HG02678 (cell line): Measurements from ENCODE around the gene KIRREL3.

Experiments used
- ATAC-seq: cut with Tn5 transposase; IDR thresholded peaks from one replicate; pipeline ENCODE4 v1.9.1; 2021; ENCODE audit warnings: mild to moderate bottlenecking, moderate library complexity; ENCODE audit not compliant: unreplicated experiment

KIRREL3 gene

DNA sequence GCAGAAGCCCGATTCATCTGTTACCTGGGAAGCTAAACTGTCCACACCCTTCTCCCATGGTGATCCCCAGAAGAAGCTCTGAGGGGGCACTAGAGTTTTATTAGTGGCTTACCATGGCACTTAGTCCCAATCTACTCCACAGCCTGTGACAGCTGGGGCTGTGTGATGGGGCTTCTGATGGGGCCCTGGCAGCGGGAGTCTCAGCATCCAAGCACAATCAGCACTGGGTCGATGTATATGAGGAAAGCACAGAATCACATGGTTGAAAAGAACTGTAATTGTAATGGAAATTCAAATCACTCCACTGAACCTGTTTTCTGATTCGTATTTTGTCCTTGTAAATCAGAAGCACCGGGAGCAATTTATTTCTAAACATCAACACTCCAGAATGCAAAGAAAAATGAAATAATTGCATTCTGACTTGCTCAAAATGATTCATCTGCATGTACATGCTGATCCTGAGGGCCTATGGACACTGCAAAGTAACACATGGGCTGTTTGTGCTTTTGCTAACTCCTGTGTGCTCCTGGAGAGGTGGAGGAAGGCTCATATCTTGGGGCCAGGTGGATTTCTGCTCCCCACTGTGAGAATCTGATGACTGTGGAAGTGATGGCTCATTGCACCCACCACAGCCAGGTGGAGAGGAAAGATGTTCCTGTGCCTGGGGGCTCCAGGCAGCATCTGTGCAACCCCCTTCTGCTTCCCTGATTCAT lies 203.0 kb downstream of the KIRREL3 start:
- ATAC-seq = no peak

DNA sequence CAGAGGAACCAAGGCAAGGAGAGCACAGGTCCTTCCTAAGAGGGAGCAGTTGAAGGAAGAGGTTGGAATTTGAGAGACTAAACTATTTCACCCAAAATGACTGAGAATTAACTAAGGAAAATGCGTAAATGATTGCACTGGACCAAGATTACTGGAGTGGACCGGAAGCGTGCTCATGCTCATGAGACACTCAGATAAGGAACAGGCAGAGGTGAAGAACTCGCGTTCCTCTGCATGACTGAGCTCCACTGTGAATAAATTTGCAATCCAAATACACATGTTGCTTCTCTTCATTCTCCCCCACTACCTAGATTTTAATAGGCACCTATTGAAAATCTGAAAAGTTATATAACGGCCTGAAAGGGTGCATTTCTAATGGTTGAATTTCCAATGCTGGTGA lies 207.0 kb downstream of the KIRREL3 start:
- no peak for ATAC-seq

DNA sequence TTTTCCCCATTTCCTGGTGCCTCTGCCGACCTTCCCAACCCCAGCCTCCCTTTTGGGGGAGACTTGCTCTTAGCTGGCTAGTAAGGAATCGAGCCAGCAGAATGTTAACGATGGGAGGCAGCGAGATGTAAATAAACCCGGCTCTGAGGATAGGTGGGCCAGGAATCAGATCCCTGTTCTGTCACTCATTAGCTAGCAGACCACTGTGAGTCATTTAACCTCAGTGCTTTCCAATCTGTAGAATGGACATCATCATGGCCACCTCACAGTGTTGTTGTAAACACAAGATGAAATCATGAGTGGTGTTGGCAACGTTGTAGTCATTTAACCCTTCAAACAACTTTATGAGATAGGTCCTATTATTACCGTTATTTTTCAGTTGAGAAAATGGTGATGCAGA lies 208.6 kb downstream of the KIRREL3 start:
- no peak for ATAC-seq

DNA sequence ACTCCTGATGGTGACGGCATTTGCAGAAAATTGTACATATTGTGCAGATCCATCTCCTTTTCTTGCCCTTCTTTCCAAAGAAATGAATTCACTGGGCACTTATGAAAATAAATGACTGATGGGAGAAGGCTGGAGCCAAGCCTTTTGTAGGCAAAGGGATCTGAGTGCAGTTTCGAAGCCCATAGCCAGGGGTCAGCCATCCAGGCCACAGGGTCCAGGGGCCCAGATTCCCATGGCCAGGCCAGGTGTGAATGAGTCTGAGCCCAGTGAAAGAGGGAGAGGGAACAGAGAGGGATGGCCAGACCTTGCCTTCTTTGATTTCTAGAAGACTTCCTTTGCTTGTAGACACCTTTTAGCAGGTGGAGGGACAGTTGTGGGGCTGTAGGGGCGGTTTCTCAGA lies 209.1 kb downstream of the KIRREL3 start:
- ATAC-seq = no peak

DNA sequence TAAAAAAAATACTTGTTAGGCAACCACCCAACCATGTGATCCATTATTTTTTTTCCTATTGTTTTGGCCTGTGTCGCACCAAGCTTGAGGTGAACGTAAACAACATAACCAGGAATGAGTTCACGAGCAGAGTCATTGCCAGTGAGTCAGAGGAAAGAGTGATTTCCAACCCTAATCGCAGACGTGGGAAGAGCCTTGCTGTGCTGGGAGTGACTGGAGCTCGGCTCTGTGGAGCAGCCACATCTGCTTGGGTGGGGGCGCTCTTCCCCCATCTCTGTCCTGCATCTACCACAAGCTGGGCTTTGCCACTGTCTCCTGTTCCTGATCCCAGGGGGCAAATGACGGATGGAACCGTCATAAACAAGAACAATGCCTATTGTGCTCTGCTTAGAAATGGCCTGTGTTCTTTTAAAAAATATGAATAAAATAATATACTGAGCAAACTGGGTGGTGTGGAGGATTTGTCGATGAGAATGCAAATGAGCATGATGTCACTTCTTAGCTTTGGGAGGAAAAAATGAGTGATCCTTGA lies 210.0 kb downstream of the KIRREL3 start:
- no peak for ATAC-seq

DNA sequence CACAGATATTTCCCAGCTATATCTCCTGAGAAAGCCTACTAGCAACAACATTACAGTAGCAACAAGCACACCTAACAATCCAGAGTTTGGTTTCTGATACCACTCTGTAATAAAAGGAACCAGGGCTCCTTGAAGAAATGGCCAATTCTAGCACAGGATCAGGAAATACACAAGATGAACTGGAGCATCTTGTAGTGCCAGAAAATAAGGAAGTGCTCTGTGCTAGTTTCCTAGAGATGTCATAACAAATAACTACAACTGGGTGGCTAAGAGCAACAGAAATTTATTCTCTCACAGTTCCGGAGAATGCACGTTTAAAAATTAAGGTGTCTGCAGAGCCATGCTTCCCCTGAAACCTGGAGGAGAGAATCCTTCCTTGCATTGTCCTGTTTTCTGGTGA lies 217.8 kb downstream of the KIRREL3 start:
- no peak for ATAC-seq

DNA sequence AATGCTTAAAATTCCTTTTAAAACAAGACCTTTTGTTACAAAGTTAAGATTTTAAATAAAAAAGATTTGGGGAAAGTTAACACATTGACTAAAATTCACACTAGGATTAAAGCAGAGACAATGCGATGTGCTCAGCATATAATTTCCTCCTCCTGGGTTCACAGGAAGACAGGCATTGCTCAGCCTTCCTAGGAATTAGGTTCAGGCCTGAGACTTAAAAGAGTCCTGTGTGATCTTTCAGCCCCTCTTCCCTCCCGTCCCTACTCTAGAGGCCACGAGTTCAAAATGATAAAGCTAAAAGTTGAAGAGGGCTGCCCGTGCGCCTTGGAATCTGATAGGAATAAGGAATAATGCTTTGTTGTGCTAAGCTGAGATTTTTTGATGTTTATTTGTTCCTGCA lies 218.6 kb downstream of the KIRREL3 start:
- no peak for ATAC-seq

DNA sequence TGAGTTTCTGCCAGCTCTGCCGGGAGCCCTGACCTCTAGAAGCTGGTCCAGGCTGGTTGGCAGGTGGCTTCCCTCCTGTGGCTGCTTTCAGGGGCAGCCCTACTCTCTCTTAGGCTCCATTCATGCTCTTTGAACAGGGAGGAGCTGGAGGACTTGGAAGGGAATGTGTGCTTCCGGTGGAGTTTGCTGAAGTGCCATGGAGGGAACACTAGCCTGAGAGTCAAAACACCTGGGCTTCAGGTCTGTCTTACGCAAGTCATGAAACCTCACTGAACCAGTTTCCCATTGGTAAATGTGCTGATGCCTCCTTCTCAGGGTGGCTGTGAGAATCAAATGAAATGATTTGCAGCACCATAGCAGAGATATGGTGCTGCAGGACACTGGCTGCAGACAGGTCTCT lies 224.5 kb downstream of the KIRREL3 start:
- ATAC-seq = no peak

DNA sequence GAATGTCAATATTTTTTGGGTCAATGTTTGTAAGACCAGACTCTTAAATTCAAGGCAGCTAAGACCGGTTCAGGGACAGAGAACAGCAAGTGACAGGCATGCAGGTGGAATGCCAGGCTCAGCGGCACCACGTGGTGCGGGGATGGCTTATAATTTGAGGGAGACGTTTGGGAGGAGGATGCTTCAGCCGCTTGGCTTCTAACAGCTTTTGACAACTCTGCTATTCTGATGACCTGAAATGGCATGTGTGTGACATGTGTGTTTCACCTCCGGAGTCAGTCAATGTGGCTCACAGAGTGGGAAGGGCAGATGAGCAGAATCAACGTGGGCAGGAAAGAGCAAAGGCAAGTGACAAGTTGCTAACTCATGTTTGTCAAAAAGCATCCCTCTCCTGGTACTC lies 228.3 kb downstream of the KIRREL3 start:
- ATAC-seq = no peak

DNA sequence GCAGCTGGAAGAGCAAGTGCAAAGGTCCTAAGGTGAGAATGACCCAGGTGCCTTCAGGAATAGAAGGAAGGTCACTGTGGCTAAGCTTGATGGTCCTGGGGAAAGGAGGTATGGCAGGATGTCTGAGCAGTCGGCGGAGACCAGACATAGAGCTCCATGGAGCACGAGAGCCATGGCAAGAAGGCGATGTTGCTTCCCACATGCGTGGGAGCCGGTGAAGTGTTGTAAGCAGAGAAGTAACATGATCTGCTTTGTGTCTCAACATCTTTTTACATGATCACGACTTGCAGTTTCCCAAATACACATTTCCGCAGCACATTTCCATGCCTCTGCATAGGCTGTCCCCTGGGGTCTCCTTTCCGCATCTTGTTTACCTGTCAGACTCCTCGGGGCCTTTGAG lies 231.9 kb downstream of the KIRREL3 start:
- no peak for ATAC-seq

DNA sequence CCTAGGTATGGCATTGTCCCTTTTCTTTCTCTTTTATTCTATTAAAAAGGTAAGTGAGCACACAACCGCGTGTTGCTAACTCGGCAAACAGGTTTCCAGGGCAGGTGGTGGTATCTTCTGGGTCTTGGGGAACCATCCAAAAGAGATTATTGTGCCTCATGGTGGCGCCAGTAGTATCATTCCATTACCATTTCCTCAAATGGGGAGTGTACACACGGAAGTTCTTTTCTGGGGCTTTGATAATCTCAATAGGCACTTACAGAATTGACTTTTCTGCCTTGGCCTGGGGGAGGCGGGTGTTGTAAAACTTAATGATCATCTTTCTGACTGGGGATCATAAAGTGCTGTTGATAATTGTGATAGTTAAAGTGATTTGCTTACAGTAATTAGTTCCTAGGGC lies 234.1 kb downstream of the KIRREL3 start:
- no peak for ATAC-seq

DNA sequence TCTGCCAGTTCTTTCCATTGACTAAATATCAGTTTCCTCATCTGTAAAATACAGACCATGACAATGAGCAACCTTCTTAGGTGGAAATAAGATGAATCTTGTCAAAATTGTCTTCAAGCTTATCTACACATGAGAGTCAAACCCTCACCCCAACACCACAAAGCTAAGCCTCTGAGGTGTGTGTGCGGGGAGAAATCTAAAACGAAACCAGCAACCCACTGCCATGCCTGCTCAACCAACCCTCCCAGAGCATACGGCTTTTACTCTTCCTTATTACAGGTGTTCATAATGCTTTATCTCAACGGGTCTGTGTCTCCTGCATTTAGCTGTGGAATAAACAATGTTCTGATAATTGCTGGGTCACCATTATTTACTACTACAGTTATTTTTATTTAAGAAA lies 235.4 kb downstream of the KIRREL3 start:
- no peak for ATAC-seq

DNA sequence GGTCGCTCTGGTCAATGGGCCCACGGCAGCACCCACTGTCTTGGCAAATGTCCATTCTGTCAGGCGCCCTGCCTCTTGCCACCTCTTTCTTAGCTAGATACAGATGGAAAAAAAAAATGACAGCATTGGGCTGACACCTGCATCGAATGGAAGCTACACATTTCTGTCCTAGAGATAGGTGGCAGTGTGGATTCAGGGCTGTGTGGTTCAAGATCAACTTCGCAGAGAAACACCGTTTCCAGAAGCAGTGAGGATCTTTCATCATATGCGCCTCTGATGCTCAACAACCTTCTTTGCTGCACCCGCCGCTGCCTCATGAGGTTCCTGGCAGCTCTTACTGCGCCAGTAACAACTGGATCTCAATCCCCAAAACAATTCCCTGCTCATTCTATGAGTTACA lies 236.3 kb downstream of the KIRREL3 start:
- no peak for ATAC-seq

DNA sequence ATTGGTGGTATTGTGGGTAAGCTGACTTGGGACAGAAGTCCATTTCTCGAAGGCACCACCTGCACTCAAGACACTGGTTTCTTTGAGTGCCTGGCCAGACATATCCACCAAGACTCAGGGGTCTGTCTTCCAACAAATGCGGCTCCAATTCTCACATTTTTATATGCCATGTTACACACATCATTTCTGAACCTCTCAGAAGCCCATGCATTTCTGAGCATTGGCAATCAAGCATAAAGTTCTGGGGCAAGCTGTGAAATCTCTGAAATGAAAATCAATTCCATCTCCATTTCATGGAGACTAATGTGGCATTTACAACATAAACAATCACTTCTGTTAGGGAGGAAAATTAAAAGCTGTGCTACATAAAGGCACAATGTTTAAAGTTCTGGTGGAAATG lies 243.7 kb downstream of the KIRREL3 start:
- ATAC-seq = no peak

DNA sequence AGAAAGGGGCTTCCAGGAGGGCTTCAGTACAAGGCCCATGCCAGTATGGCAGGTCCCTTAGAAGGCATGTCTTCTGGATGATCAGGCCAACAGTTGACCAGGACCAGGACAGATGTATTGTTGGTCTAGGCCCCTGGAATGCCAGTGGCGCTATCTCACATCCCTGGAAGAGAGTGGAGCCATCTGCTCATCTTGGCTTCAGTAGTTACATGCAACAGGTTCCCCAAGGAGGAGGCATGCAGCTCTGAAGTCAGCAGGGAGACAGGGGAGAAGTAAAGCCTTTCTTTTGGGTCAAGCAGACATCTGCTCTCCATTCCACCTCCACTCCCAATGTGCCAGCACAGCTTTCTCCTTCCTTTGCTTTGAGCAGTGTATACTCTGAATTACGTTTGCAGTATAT lies 244.1 kb downstream of the KIRREL3 start:
- ATAC-seq = no peak

DNA sequence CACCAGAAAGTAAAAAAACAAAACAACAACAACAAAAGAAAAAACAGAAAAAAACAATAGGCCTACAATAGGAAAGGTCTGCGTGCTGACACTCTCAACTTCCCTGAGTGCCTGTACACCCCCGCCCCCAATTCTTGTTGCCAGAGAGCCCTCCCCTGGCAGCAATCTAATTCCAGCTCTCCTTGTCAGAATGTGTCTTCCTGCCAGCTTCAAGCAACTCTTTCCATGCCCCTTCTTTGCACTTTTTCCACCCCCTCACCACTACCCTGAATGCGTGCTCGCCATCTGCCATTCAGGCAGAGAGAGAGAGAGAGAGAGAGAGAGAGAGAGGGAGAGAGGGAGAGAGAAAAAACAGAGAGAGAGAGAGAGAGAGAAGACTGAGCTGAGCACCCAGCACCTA lies 245.0 kb downstream of the KIRREL3 start:
- no peak for ATAC-seq

DNA sequence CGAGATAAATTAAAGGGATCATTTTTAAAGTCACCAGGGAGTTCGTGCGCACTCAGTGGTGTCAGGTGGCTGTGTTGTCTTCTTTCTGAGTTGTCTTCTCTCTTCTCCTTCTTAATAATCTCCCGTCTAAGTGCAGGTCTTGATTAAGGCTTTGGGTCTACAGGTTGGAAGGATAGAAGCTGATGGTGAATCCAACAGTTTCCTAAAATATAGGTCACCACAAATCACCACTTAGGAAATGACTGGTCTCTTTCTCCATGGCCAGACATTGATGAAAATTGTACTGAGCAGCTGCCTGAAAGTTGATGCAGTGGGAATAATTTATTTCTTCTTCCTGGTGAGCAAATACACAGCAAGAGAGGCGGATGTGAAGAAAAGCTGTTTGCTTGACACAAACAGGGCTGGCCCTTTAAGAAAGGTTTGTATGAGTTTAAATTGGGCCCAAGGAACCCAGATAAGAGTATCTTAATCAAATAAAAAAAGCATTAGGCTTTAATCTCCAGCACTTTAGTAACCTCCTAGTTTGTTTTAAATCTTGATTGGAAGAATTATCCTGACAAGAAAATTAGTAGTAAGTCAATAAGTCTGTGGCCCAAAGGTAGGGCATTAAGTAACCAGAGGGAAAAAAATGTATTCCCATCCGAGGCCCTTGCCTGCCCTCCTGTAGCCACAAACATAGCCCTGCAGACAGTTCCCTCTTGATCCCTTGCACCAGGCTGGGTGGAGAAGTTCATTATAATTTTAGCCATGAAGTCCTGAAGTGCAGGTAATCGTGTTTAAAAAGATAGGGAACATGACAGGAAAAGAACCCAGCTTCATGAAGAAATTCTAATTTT lies 245.8 kb downstream of the KIRREL3 start:
- ATAC-seq = no peak

DNA sequence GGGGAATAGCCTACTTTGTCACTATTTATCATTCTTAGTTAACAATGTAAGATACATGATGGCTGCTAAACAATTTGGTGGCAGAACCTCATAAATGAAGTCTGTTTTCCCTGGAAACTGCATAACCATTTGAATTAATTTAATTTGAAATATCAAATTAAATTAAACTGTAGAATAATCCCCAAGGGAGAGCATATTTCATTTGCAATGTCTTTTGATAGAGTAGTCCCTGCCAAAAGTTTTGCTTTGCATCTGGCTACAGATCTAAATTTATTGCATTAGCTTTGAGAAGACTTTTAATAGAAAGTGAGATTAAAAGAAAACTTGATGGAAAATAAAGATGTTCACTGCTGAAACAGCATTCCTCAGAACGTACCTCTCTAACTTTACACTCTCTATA lies 246.6 kb downstream of the KIRREL3 start:
- no peak for ATAC-seq

DNA sequence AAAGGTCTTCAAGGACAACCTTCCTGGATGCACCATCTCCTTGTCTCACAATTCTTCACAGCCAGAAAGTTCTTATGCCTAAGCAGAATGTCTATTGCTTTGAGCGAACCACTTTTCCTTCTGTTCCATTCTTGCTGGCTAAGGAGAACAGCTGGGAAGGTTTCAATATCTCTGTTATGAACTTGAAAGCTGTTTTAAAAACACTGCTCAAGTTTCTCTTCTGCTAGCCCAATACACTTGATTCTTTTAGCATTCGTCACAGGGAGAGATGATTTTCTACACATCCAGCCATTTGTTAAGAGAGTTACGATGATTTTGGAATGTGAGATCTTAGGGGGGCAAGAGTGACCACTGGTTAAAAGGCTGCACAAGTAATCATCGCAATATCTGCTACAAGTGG lies 249.3 kb downstream of the KIRREL3 start:
- ATAC-seq = no peak

DNA sequence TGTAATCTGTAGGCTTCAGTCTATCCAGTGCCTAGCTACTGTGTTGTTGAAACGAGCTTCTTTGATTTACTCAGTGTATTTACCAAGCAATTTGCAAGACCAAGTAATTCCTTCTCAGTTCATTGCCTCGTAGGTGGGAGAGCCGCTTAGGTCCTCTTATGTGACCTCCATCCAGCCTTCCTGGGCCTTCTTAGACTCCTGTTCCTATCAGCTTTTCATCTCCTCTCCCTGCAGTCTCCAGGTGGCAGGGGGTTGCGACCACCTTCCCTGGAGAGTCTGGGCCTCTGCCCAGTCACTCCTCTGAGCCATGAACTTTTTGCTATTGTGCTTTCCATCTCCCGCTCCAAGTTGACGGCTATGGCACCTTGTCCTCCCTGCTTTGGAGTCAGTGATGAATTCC lies 251.8 kb downstream of the KIRREL3 start:
- ATAC-seq = no peak

DNA sequence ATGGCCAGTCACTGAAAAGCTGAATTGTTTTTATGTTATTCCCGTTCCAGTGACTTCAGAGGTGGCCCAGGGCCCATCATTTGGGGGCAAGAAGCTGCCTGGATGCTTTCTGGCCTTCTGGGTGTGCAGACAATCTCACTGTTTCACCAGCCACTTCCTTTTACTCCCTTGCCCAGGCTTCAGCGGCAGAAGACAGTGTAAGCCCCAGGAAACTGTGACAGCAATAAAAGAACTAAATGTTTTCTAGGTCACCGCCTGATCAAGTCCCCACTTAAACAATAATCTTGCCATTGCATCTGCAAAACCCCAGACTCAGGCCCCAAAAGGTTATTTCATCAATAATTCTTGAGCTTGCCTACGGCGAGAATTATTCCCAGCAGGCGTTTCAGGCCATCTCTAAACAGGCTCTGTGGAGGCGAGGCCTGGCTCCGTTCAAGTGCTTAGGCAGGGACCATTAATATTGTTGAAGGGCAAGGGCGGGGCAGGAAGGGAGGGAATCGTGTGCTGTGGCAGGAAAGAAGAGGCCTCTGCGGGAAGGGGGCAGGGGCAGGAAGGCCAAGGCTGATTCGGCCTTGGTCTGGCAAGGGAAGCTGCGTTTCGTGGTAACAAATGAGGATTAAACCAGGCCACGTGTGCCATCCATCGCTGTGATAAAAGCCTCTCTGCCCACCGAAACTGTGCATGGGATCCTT lies 252.3 kb downstream of the KIRREL3 start:
- no peak for ATAC-seq

DNA sequence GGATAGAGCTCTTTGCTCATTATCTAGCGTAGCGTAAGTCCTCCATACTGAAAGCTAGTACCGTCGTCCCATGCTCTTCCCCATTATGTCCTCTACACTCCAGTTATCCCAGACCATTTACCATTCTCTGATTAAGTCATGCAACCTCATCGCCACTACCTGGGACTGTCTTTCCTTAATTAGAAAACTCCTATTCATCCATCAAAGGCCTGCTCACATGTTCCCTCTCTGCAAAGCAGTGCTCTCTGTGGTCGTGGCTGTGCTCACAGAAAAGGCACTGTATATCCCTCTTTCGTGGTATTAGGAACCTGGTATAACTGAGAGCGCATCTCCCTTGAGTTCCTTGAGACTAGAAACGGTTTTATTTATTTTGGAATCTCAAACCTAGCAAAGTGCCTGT lies 253.3 kb downstream of the KIRREL3 start:
- ATAC-seq = no peak
